Measurements from ENCODE around the gene TEX30.

The TEX30 gene

DNA sequence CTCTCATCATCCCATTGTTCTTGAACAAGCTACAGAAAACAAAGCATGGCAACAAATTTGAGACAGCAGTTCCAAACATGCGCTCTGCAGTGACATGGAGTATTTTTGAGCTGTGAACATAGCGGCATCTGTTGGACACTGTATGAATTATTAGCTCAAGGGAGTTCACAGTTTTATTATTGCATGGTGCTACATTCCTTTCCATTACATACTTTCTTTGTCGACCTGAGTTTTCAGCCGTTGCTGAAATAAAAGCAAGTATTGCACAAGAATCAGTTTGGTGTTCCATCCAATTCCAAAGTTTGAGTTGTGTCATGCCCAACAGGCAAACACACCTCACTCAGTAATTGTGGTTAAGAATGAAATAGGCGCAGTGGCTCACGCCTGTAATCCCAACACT, 48.7 kb downstream of the TEX30 start:
- no peaks in the 10 kb centered on the region for H3K36me3 ChIP-seq (ENCODE audit: control insufficient read depth, insufficient read depth, low read length)
- no peak overlapping the region for H3K4me3 ChIP-seq (ENCODE audit: insufficient read depth, low read depth, low read length, poor library complexity, severe bottlenecking)
- no peak overlapping the region for H3K27ac ChIP-seq (ENCODE audit: insufficient read depth, low read length, poor library complexity, severe bottlenecking)
- H3K4me1 ChIP-seq (ENCODE audit: control insufficient read depth, insufficient read depth, low read length, poor library complexity, severe bottlenecking), result no peaks in the 10 kb centered on the region
- H3K27me3 ChIP-seq (replicated peaks; ENCODE audit: control insufficient read depth, insufficient read depth, low read length, poor library complexity, severe bottlenecking), result no peaks in the 10 kb centered on the region
- H3K9me3 ChIP-seq (ENCODE audit: control insufficient read depth, low read length), result no peaks in the 10 kb centered on the region
- no peak for DNase-seq

DNA sequence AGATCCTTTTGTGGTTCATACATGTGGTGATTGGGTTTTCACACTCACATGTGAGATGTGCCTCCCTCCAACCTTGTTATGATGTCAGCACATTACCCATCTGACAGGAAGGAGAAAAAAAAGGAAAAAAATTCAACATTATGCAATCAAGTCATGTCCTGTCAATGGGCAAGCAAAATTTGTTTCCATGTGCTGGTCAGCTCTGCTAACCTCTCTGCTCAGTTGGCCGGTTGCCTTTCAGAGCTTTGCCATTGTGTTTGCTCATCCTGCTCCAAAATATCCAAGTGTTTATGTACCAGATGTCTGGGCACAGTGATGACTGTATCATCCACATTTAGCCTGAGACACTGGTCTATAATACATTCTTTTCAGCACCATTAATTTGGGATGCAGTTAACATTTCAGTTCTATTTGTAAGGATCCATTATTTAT, 51.8 kb downstream of the TEX30 start:
- DNase-seq, result no peak
- Histone ChIP-seq H3K4me3 (ENCODE audit: insufficient read depth, low read depth, low read length, poor library complexity, severe bottlenecking) (no peak overlapping the region), H3K27ac (ENCODE audit: insufficient read depth, low read length, poor library complexity, severe bottlenecking) (no peak overlapping the region)

DNA sequence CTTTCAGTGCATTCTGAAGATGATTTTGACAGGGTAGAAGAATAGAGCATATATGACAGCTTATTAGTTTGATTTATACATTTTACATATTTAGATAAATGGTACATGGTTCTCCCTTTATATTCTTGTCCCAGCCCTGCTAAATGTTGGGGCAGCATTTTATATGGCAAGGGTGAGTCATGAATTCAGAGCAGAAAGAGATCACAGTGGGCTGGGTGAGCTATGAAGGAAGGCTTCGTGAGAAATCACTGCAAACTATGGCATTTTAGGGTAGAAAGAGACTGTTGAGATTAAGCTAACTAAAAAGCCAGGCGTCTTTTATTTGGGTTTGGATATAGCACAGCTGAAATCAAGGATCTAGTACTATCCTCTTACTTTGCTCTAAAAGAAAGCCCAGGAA, 54.8 kb downstream of the TEX30 start:
- Histone ChIP-seq H3K4me3 (ENCODE audit: insufficient read depth, low read depth, low read length, poor library complexity, severe bottlenecking) (no peak overlapping the region), H3K9me3 (ENCODE audit: control insufficient read depth, low read length) (no peaks in the 10 kb centered on the region), H3K36me3 (ENCODE audit: control insufficient read depth, insufficient read depth, low read length) (no peaks in the 10 kb centered on the region), H3K27ac (ENCODE audit: insufficient read depth, low read length, poor library complexity, severe bottlenecking) (no peak overlapping the region), H3K4me1 (ENCODE audit: control insufficient read depth, insufficient read depth, low read length, poor library complexity, severe bottlenecking) (no peaks in the 10 kb centered on the region), H3K27me3 (replicated peaks; ENCODE audit: control insufficient read depth, insufficient read depth, low read length, poor library complexity, severe bottlenecking) (no peaks in the 10 kb centered on the region)
- DNase-seq, result no peak

More for the DNA sequence above, 51.8 kb downstream of the TEX30 start:
- Histone ChIP-seq H3K36me3 (ENCODE audit: control insufficient read depth, insufficient read depth, low read length) (no peaks in the 10 kb centered on the region), H3K27me3 (replicated peaks; ENCODE audit: control insufficient read depth, insufficient read depth, low read length, poor library complexity, severe bottlenecking) (no peaks in the 10 kb centered on the region), H3K9me3 (ENCODE audit: control insufficient read depth, low read length) (no peaks in the 10 kb centered on the region), H3K4me1 (ENCODE audit: control insufficient read depth, insufficient read depth, low read length, poor library complexity, severe bottlenecking) (no peaks in the 10 kb centered on the region)
